Panc1 (cell line): Measurements from ENCODE around the gene INPPL1.

Source experiments
- REST ChIP-seq, 2 experiments: IDR thresholded peaks; 2 replicates each; pipeline ENCODE4 v1.6.1; 2011 to 2012; ENCODE audit warnings: low read depth in 2 of 2, control low read depth in 1 of 2, low read length in 1 of 2, mild to moderate bottlenecking in 1 of 2, moderate library complexity in 1 of 2; ENCODE audit not compliant: insufficient read depth in 1 of 2
- TF ChIP-seq, protein P1 (sequence below): fragments of 450-650 bp; IDR thresholded peaks from 2 replicates; pipeline ENCODE4 v1.5.1; 2017; ENCODE audit warnings: mild to moderate bottlenecking

DNA sequence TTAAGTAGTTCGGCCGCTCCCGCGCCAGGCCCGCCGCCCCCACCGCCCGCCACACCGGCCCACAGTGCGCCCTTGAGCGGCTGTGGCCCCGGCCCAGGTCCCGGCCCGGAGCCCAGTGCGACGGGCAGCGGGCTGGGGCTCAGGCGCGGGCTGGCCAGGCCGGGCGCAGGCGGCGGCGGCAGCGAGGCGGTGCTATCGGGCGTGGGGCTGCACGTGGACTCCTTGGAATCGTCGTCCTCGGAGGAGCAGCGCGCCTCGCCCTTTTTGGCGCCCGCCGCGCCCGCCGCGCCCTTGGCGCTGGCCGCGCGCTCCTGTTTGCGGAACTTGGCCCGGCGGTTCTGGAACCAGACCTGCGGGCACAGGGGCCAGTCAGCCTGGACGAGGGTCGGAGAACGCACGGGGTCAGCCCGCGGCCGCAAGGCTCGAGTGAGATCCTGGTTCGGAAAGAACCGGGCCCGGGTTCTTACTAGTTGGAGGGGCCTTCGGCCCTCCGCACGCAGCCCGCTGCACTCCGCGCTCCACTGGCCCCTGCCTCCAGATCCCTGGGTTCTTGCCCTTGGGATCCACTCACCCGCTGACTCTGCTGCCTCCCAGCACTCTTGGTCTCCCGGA lies 15.4 kb downstream of the INPPL1 start:
- no peak for TF ChIP-seq REST (IDR thresholded peaks at IDR 0.05; ENCODE audit: insufficient read depth in 1 of 2, low read depth in 2 of 2, low read length in 1 of 2)
- TF ChIP-seq, protein P1, sequence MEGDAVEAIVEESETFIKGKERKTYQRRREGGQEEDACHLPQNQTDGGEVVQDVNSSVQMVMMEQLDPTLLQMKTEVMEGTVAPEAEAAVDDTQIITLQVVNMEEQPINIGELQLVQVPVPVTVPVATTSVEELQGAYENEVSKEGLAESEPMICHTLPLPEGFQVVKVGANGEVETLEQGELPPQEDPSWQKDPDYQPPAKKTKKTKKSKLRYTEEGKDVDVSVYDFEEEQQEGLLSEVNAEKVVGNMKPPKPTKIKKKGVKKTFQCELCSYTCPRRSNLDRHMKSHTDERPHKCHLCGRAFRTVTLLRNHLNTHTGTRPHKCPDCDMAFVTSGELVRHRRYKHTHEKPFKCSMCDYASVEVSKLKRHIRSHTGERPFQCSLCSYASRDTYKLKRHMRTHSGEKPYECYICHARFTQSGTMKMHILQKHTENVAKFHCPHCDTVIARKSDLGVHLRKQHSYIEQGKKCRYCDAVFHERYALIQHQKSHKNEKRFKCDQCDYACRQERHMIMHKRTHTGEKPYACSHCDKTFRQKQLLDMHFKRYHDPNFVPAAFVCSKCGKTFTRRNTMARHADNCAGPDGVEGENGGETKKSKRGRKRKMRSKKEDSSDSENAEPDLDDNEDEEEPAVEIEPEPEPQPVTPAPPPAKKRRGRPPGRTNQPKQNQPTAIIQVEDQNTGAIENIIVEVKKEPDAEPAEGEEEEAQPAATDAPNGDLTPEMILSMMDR: no peak
